ENCODE data around the gene TPST2.

DNA sequence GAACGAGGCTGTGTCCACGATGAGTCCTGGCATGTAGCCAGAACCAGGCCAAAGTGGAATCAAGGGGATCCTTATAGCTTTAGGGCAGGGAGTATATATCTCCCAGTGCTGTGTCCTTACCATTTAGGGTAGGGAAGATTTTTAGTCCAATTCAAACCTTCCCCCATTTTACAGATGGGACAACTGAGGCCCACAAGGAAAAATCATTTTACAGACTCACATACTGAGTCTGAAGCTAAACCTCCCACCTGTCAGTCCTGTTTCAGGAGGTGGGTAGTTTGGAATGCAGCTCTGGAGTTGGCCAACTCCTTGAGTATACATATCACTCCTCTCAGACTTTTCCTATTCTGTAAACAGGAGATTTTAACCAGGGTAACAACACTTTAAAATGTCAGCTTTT, 44.5 kb downstream of the TPST2 start:
- TF ChIP-seq FOS (IDR thresholded peaks at IDR 0.05; ENCODE audit: low read depth, low read length): no peak
- TF ChIP-seq, protein P1, sequence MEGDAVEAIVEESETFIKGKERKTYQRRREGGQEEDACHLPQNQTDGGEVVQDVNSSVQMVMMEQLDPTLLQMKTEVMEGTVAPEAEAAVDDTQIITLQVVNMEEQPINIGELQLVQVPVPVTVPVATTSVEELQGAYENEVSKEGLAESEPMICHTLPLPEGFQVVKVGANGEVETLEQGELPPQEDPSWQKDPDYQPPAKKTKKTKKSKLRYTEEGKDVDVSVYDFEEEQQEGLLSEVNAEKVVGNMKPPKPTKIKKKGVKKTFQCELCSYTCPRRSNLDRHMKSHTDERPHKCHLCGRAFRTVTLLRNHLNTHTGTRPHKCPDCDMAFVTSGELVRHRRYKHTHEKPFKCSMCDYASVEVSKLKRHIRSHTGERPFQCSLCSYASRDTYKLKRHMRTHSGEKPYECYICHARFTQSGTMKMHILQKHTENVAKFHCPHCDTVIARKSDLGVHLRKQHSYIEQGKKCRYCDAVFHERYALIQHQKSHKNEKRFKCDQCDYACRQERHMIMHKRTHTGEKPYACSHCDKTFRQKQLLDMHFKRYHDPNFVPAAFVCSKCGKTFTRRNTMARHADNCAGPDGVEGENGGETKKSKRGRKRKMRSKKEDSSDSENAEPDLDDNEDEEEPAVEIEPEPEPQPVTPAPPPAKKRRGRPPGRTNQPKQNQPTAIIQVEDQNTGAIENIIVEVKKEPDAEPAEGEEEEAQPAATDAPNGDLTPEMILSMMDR (conservative IDR thresholded peaks at IDR 0.05; ENCODE audit: low read depth, low read length): no peak
- no peak for TF ChIP-seq POLR2A (IDR thresholded peaks at IDR 0.05; ENCODE audit: low read depth, low read length)
- no peak for TF ChIP-seq MAFK (IDR thresholded peaks at IDR 0.05; ENCODE audit: low read depth, low read length)
- TF ChIP-seq CHD1 (IDR thresholded peaks at IDR 0.05; ENCODE audit: low read depth, low read length): no peak
- TF ChIP-seq SMC3 (IDR thresholded peaks at IDR 0.05; ENCODE audit: low read depth, low read length): no peak
- no peak for TF ChIP-seq MAZ (IDR thresholded peaks at IDR 0.05; ENCODE audit: borderline replicate concordance, low read depth, low read length)
- no peak for TF ChIP-seq RFX5 (IDR thresholded peaks at IDR 0.05; ENCODE audit: low read depth, low read length)
